NCI-H146 treated with DMSO at 0.1 percent for 48 hours (cell line): Measurements from ENCODE around the gene COLGALT1.
"Not testable (repeated sequence)": the region's sequence is repeated elsewhere in the genome, so short reads cannot be mapped to it uniquely, and the experiment has no call there.

ENCODE experiments used
- DNase-seq: peaks from one replicate; lab custom pipeline; 2025; ENCODE audit not compliant: unreplicated experiment; lab: John Stamatoyannopoulos, UW

The COLGALT1 gene

DNA sequence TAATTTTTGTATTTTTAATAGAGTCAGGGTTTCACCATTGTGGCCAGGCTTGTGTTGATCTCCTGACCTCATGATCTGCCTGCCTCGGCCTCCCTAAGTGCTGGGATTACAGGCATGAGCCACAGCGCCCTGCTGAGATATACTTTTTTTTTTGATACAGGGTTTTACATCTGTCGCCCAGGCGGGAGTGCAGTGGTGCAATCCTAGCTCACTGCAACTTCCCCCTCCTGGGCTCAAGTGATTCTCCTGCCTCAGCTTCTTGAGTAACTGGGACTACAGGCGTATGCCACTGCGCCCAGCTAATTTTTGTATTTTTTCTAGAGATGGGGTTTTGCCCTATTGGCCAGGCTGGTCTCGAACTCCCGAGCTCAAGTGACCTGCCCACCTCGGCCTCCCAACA is 2.0 kb downstream of the COLGALT1 start:
- no peak for DNase-seq

DNA sequence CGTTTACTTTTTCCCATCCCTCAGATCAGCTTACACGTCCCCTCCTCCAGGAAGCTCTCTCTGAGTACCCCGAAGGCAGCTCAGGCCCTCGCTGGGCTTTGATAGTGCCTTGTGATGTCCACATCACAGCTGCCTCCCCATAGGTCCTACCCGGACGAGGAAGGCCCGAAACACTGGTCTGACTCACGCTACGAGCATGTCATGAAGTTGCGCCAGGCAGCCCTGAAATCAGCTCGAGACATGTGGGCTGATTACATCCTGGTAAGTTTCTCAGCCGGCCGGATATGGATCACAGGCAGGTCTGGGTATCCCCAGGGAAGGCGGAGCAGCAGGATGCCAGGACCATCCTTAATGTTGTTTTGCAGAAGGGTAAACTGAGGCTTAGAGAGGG is 4.8 kb downstream of the COLGALT1 start:
- DNase-seq: no peak

DNA sequence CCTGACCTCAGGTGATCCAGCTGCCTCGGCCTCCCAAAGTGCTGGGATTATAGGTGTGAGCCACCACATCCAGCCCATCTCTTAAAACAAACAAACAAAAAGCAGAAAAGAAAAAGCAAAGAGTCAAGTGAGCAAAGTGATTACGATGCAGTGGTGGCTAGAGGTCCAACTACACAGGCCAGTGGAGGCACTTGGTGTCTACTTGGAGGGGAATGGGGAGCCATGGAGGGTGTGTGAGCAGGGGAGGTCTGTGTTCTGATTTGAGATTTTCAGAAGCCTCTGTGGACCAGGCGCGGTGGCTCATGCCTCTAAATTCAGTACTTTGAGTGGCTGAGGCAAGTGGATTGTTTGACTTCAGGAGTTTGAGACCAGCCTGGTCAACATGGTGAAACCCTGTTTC is 6.6 kb downstream of the COLGALT1 start:
- no peak for DNase-seq

DNA sequence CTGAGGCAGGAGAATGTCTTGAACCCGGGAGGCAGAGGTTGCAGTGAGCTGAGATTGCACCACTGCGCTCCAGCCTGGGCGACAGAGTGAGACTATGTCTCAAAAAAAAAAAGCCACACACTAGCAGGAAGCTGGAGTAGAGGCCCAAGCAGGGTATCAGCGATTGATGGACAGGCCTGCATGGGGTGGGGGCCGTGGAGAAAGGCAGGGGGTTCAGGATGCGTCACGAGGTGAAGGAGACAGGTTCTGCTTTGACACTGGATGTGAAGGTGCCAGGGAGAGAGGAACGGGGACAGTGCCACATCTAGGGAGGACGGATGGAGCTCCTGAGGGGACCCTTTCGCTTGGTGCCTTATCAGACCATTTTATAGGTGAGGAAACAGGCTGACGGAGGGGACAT is 7.1 kb downstream of the COLGALT1 start:
- DNase-seq: no peak

DNA sequence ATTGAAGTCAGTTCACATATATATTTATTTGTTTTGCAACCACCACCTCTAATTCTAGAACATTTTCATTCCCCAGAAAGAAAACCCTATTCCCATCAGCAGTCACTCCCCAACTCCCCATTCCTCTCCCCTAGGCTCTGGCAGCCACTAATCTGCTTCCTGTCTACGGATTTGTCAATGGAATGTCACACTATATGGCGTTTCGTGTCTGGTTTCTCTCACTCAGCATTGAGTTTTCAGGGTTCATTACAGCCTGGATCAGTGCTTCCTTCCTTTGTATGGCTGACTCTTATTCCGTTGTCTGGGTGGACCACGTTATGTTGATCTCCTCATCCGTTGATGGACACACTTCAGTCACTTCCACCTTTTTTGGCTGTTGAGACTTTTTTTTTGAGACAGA is 9.3 kb downstream of the COLGALT1 start:
- DNase-seq: no peak

DNA sequence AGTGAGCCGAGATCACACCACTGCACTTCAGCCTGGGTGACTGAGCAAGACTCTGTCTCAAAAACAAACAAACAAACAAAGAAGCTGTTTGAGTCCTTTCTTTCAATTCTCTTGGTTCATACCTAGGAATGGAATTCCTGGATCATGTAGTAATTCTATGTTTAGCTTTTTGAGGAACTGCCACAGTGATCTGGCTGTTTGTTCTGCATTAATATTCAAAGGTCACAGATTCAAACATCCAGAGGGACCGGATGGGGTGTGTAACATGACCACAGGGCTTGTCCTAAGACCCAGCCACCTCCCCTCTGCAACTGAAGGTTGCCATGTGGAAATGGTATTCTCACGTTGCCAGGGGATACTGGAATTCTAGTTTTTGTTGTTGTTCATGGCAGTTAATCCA is 10.2 kb downstream of the COLGALT1 start:
- DNase-seq: no peak

DNA sequence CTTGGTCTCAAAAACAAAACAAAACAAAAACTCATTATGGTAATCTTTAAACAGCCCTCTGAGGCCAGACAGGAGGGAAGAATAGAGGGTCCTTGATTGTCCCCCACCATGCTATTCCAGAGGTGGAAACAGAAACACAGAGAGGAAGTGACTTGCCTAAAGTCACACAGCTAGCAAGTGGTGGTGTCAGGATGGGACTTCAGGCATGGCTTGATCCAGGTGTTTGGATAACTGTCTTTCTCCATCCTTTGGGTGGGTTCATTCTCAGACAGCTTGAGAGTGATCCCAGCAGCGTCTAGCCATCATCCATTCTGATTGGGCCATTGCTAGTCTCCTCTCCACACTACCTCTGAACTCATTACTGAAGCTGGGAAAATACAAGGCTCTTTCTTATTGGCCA is 12.5 kb downstream of the COLGALT1 start:
- DNase-seq: no peak

DNA sequence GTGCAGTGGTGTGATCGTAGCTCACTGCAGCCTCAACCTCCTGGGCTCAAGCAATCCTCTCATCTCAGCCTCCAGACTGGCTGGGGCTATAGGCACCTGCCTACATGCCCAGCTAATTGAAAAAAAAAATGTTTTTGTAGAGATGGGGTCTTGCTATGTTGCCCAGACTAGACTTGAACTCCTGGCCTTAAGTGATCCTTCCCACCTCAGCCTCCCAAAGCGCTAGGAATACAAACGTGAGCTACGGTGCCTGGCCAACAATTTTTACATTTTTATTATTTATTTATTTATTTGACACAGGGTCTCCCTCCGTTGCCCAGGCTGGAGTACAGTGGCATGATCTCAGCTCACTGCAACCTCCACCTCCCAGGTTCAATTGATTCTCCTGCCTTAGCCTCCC is 14.8 kb downstream of the COLGALT1 start:
- DNase-seq: not testable (repeated sequence)

DNA sequence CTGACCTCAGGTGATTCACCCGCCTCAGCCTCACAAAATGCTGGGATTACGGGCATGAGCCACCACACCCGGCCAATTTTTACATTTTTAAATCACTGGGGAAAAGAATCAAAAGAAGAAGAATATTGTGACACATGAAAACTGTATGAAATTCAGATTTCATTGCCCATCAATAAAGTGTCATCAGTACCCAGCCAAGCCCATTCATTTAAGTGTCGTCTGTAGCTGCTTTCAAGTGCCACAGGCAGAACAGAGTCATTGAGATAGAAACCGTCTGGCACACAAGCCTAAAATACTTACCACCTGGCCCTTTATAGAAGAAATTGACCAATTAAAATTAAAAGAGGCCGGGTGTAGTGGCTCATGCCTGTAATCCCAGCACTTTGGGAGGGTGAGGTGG is 15.3 kb downstream of the COLGALT1 start:
- no peak for DNase-seq

DNA sequence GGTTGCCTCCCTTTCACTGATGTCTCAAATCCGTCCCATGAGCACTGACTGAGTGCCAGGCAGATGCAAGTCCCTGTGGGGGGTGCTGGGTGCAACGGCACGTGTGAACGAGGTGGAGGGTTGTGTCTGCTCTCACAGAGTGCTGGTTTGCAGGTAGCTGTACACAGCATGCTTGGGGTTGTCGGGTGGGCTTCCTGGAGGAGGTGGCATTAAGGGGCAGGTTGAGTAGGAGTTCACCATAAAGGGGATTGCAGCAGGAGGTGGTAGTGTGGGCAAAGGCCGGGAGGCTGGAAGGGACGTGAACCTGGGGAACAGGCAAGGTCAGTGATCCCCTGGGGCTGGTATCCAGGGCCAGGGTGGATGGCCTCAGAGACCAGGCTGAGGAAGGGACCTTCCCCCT is 17.2 kb downstream of the COLGALT1 start:
- no peak for DNase-seq

DNA sequence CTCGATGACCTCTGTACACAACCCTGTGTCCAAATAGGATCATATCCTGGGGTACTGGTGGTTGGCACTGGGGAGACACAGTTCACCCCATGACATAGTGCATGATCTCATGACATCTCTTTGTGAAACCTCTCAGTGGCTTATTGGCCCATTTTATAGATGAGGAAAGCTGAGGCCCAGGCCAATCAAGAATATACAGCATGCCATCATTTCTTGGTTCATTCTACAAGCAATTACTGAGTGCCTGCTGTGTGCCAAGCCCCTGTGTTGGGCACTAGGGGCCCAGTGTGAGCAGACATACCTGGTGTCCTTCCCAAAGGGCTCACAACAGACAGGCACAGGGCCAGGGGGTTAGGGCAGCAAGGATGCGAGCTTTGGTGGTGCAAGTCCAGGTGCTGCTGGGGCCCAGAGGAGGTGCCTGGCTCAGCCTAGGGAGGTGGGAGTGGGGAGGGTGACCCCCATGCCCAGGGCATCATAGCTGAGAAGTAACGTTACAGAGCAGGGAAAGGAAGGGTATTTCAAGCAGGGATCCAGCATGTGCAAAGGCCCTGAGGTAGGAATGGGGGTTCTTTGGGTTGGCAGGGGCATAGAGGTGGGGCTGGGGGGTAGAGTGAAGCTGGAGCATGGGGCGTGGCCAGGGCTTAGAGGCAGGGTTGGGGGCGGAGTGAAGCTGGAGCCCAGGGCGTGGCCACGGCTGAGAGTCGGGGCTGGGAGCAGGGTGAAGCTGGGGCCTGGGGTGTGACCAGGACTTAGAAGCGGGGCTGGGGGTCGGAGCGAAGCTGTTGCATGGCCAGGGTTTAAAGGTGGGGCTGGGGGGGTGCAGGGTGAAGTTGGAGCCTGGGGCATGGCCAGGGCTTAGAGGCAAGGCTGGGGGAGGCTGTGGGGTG is 20.7 kb downstream of the COLGALT1 start:
- no peak for DNase-seq

DNA sequence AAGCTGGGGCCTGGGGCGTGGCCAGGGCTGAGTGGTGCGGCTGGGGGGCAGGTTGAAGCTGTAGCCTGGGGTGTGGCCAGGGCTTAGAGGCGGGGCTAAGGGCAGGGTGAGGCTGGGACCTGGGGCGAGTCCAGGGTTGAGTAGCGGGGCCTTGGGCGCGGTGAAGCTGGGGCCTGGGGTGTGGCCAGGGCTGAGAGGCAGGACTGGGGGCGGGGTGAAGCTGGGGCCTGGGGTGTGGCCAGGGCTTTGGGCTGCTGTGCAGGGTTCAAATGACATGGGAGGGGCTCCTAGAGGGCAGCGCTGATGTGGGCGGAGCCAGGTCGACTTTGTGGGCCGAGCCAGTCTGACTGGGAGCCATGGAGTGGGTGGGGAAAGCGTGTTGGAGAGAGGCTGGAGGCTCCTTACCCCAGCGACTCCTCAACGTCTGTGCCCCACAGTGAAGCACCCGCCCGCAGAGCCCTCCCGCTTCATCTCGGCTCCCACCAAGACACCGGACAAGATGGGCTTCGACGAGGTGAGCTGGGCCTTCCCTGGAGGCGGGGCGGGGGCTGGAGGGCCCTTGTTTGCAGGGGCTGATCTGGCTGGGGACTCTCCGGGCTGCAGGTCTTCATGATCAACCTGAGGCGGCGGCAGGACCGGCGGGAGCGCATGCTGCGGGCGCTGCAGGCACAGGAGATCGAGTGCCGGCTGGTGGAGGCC is 21.5 kb downstream of the COLGALT1 start:
- DNase-seq: no peak

DNA sequence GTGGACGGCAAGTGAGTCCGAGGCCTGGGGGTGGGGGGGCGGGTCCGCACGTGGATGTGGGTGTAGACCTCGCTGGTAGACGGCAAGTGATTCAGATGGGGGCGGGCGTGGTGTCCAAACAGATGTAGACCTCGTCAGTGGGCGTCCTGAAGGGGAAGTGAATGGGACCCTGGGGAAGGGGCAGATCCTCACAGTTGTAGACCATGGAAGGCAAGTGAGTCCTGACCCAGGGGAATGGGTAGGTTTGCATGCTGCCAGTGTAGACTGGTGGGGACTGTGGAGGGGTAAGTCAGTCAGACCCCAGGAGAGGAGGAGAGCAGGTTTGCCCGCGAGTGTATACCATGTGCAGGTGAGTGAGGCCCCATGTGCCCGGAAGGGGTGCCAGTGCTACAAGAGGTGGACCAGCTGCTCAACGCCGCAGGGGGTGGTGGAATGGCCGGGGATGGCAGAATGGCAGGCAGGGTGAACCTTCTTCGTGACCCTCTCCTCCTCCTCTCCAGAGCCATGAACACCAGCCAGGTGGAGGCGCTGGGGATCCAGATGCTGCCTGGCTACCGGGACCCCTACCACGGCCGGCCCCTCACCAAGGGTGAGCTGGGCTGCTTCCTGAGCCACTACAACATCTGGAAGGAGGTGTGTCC is 22.1 kb downstream of the COLGALT1 start:
- no peak for DNase-seq

DNA sequence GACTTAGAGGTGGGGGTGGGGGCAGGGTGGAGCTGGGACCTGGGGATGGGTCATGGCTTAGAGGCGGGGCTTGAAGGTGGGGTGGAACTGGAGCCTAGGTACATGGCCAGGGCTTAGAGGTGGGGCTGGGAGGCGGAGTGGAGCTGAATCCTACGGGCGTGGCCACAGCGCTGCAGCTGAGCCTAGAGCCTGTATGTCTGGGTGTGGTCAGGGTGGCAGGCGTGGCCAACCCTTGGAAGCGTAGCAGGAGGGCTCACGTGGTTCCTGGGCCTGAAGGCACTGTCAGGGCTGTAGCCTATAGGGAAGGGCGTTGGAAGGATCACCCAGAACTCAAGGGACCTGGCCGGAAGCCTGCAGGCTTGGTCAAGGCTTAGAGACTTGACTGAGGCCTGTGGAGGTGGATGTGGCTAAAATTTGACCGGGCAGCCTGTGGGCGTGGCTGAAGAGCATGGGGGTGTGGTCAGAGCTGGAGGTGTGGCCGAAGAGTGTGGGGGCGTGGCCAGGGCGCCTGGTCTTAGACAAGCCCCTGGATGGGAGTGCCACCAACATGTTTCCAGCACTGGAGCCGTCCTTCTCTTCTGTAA is 24.3 kb downstream of the COLGALT1 start:
- DNase-seq: no peak

DNA sequence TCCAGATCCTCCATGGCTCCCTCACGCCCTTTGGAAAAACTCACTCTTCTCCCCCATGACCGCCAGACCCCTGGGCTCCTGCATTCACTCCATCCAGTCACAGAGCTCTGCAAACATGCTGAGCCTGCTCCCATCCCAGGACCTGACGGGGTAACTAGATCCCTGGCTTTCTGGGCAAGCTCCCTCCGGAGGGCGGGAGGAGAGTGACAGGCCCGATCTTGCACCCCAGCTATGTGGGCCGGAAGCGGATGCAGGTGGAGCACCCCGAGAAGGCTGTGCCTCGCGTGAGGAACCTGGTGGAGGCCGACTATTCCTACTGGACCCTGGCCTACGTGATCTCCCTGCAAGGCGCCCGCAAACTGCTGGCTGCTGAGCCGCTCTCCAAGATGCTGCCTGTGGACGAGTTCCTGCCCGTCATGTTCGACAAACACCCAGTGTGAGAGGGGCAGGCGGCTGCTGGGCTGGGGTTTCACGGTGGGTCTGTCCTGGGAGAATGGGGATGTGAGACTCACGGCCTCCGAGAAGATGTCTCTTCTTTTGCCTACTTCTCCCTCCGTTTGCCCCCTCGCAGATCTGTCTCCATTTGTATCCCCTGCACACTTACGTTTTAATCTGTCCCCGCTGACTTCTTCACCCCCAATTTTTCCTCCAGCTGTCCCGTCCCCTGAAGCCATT is 25.2 kb downstream of the COLGALT1 start:
- no peak for DNase-seq

DNA sequence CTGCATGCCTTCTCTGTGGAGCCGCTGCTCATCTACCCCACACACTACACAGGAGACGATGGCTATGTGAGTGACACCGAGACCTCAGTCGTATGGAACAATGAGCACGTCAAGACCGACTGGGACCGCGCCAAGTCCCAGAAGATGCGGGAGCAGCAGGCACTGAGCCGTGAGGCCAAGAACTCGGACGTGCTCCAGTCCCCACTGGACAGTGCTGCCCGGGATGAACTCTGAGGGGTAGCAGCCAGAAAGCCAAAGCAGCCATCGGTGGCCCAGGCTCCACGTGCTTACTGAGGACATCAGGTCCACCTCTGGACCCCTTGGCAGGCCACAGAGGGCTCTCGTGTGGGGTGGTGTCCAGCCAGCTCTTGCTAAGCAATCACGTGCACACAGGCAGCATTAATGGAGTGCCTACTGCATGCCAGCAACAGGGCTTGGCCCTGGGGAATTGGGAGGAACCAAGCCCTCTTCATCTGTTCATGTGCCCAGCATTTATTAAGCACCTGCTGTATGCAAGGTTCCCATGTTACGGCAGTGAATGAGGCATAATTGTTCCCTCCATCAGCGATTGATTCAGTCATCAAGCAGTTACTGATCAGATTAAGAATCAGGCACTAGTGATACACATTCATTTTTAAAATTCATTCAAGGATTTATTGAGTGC is 25.9 kb downstream of the COLGALT1 start:
- DNase-seq: no peak

DNA sequence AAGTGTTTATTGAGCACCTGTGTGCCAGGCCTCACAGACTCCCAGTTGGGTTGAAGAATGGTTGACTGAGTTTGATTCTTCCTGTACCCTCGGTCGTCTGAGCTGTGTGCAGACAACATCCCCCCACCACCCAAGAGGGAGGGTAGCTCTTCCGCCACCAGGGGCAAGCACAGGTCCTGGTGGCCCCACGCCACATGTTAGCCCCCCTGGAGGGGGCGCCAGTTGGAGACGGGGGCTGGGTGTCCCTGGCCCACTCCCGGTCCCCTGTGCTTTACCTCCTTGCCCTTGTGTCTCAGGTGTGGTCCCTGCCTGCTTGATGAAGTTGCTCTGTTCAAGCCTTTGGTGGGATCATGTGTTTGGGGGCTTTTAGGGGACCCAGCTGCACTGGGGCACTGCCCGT is 27.2 kb downstream of the COLGALT1 start:
- no peak for DNase-seq

DNA sequence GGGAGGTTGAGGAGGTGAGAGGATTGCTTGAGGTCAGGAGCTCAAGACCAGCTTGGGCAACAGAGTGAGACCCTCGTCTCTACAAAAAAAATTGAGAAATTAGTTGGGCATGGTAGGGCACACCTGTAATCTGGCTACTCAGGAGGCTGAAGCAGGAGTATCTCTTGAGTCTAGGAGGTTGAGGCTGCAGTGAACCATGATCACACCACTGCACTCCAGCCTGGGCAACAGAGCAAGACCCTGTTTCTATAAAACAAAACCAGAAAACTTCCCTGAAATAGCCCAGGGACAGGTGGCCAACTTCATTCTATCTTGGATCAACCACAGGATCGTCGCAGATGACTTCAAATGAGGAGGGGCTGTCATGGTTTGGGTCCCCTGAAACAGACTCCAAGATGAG is 28.7 kb downstream of the COLGALT1 start:
- DNase-seq: no peak

DNA sequence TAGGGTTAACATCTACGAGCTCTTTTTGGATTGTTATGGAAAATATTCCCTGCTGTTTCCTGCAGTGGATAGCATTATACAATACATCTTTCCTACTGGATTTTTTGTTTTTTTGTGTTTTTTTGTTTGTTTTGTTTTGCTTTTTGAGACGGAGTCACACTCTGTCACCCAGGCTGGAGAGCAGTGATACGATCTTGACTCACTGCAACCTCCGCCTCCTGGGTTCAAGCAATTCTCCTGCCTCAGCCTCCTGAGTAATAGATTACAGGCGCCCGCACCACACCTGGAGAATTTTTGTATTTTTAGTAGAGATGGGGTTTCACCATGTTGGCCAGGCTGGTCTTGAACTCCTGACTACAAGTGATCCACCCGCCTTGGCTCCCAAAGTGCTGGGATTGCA is 29.9 kb downstream of the COLGALT1 start:
- not testable (repeated sequence) for DNase-seq

DNA sequence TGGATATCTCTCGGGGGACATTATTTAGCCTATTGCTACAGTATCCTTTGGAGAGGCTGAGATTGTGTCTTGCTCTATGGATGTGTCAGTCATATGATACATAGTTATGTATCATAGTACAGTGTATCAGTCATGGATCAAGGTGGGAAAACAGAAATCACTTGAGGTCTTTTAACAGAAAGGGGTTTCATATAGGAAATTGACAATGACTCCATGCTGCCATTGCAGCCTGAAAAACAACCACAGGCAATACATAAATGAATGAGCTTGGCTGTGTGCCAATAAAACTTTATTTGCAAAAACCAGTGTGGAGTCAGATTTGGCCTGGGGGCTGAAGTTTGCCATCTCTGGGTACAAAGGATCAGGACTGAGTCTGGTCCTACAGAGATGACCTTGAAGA is 35.4 kb downstream of the COLGALT1 start:
- DNase-seq: no peak

DNA sequence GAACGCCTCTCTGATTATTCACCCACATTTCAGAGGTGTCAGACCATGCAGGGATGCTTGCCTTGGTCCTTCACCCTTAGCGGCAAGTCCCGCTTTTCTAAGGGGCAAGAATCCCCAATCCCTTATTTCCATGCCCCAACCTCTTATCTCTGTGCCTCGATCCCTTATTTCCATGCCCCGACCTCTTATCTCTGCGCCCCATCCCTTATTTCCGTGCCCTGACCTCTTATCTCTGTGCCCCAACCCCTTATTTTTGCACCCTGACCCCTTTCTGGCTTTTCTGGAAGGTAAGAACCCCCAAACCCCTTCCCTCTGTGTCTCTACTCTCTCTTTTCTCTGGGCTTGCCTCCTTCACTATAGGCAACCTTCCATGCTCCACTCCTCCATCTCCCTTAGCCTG is 38.8 kb downstream of the COLGALT1 start:
- not testable (repeated sequence) for DNase-seq
